Smooth muscle cell (in vitro differentiated cells): ENCODE data around the gene MAP4K5. TPM values are rescaled to one million over a fixed set of nuclear protein-coding genes. Genes with fewer than 3 reads are reported as not detected.

Experiments used
- DNase-seq: peaks from one replicate; lab custom pipeline; 2025; ENCODE audit not compliant: unreplicated experiment; lab: John Stamatoyannopoulos, UW
- H2AFZ ChIP-seq: fragments of 200-600 bp; sonication (generic); 2 replicates; pipeline ENCODE4 v1.6.0; 2016; ENCODE audit warnings: antibody characterized with exemption, low read depth, mild to moderate bottlenecking
- H3F3A ChIP-seq: fragments of 200-600 bp; sonication (generic); 2 replicates; pipeline ENCODE4 v1.6.0; 2017; ENCODE audit warnings: antibody characterized with exemption, low read depth
- H3K27ac ChIP-seq: fragments of 200-600 bp; sonication (generic); 2 replicates; pipeline ENCODE4 v1.5.1; 2016; ENCODE audit warnings: low read depth, mild to moderate bottlenecking
- H3K27me3 ChIP-seq: fragments of 200-600 bp; sonication (generic); 2 replicates; pipeline ENCODE4 v1.6.1; 2016; ENCODE audit warnings: low read depth, mild to moderate bottlenecking
- H3K36me3 ChIP-seq: fragments of 200-600 bp; sonication (generic); 2 replicates; pipeline ENCODE4 v1.5.1; 2016; ENCODE audit warnings: low read depth
- H3K4me1 ChIP-seq: fragments of 200-600 bp; sonication (generic); 2 replicates; pipeline ENCODE4 v1.5.1; 2016; ENCODE audit warnings: low read depth
- H3K4me2 ChIP-seq: fragments of 200-600 bp; sonication (generic); 2 replicates; pipeline ENCODE4 v1.6.0; 2016; ENCODE audit warnings: mild to moderate bottlenecking
- H3K4me3 ChIP-seq: fragments of 200-600 bp; sonication (generic); 2 replicates; pipeline ENCODE4 v1.5.1; 2016; ENCODE audit warnings: mild to moderate bottlenecking
- H3K79me2 ChIP-seq: fragments of 200-600 bp; sonication (generic); 2 replicates; pipeline ENCODE4 v1.6.0; 2016; ENCODE audit warnings: low read depth, mild to moderate bottlenecking
- H3K9ac ChIP-seq: fragments of 200-600 bp; sonication (generic); 2 replicates; pipeline ENCODE4 v1.6.0; 2016; ENCODE audit warnings: low read depth
- H3K9me3 ChIP-seq: fragments of 200-600 bp; sonication (generic); replicated peaks from 2 replicates; pipeline ENCODE4 v1.5.1; 2016; ENCODE audit warnings: low read depth
- H4K20me1 ChIP-seq: fragments of 200-600 bp; sonication (generic); 2 replicates; pipeline ENCODE4 v1.6.0; 2016; ENCODE audit warnings: low read depth
- CTCF ChIP-seq: fragments of 200-600 bp; sonication (generic); IDR thresholded peaks from 2 replicates; pipeline ENCODE4 v1.5.1; 2017; ENCODE audit warnings: borderline replicate concordance, mild to moderate bottlenecking, antibody characterized with exemption; ENCODE audit not compliant: insufficient read depth, poor library complexity, severe bottlenecking
- WGBS: methylation state at CpG from one replicate; pipeline ENCODE4 v1.1.7; 2016; ENCODE audit warnings: low lambda C conversion rate; 5-methylcytosine and 5-hydroxymethylcytosine counted together
- polyA plus RNA-seq: library from polyadenylated mRNA; unstranded; fragments of >200 nt; fragmentation: Nextera tagmentation; extraction: Ambion mirVana; gene quantifications from 2 replicates; pipeline ENCODE4 v1.2.1, GENCODE V29; 2016
- total RNA-seq: library from RNA; depleted of rRNA; stranded (reverse); fragments of >200 nt; gene quantifications from 2 replicates; pipeline ENCODE4 v1.2.3, GENCODE V29; 2014

The MAP4K5 gene
- total and polyA plus RNA-seq, 2 experiments from 2014 or later = 35.4 to 115 TPM

- Histone ChIP-seq H3K9ac (no peak overlapping the region), H4K20me1 (peaks cover 1% of the 10 kb centered on the region), H3K4me2 (no peak overlapping the region), H3F3A (no peaks in the 10 kb centered on the region), H3K36me3 (peaks cover 34% of the 10 kb centered on the region), H2AFZ (no peak overlapping the region), H3K79me2 (no peaks in the 10 kb centered on the region), H3K9me3 (no peaks in the 10 kb centered on the region), H3K27ac (no peak overlapping the region), H3K4me1 (no peaks in the 10 kb centered on the region), H3K27me3 (no peaks in the 10 kb centered on the region), H3K4me3 (no peak overlapping the region)
- WGBS = 94% methylated on average over 1 of the region's 1 CpG
- no peak for DNase-seq
- TF ChIP-seq CTCF = no peak
These were observed 84.9 kb downstream of the MAP4K5 start for GRCh38 chr14:50447461-50447860.

- H3K79me2 ChIP-seq = no peaks in the 10 kb centered on the region
- no peaks in the 10 kb centered on the region for H4K20me1 ChIP-seq
- H3K36me3 ChIP-seq = peaks cover 35% of the 10 kb centered on the region
- no peak overlapping the region for H3K9ac ChIP-seq
- no peak for TF ChIP-seq CTCF
- H3K27me3 ChIP-seq = no peaks in the 10 kb centered on the region
- no peak for DNase-seq
- H3K27ac ChIP-seq = no peak overlapping the region
- H2AFZ ChIP-seq = no peak overlapping the region
- H3K4me3 ChIP-seq = no peak overlapping the region
- H3K9me3 ChIP-seq = no peaks in the 10 kb centered on the region
- peaks cover 1% of the 10 kb centered on the region for H3F3A ChIP-seq
- no peak overlapping the region for H3K4me2 ChIP-seq
- no peaks in the 10 kb centered on the region for H3K4me1 ChIP-seq
These were observed 97.8 kb downstream of the MAP4K5 start for GRCh38 chr14:50434528-50434927.

GRCh38 chr14:50432131-50432530 lies 100.2 kb downstream of the MAP4K5 start:
- Histone ChIP-seq H3K9me3 (peaks cover 4% of the 10 kb centered on the region), H2AFZ (no peak overlapping the region), H3K27me3 (no peaks in the 10 kb centered on the region), H3K79me2 (no peaks in the 10 kb centered on the region), H3K4me1 (no peaks in the 10 kb centered on the region), H3K27ac (no peak overlapping the region), H3K36me3 (peaks cover 29% of the 10 kb centered on the region), H3K9ac (no peak overlapping the region), H3F3A (peaks cover 6% of the 10 kb centered on the region), H3K4me2 (no peak overlapping the region), H4K20me1 (no peaks in the 10 kb centered on the region), H3K4me3 (no peak overlapping the region)
- 91% methylated on average over 1 of the region's 1 CpG for WGBS
- no peak for DNase-seq
- no peak for TF ChIP-seq CTCF

GRCh38 chr14:50425816-50426215 lies 106.6 kb downstream of the MAP4K5 start:
- Histone ChIP-seq H3K79me2 (no peaks in the 10 kb centered on the region), H3K27ac (peak overlapping the region; percentile 96), H3K27me3 (no peaks in the 10 kb centered on the region), H2AFZ (peak overlapping the region; percentile 34), H3K4me1 (peaks cover 13% of the 10 kb centered on the region), H3K4me3 (peak overlapping the region; percentile 8), H3K9me3 (peaks cover 4% of the 10 kb centered on the region), H4K20me1 (no peaks in the 10 kb centered on the region), H3K9ac (peak overlapping the region; percentile 77), H3F3A (peaks cover 7% of the 10 kb centered on the region), H3K36me3 (peaks cover 4% of the 10 kb centered on the region), H3K4me2 (peak overlapping the region; percentile 76)
- TF ChIP-seq CTCF = no peak
- WGBS = 18% methylated on average over 3 of the region's 3 CpGs
- no peak for DNase-seq
